NCI-H1417 treated with DMSO at 0.1 percent for 48 hours (cell line): Measurements from ENCODE around the gene COLGALT1.

Experiments
- DNase-seq: peaks from one replicate; lab custom pipeline; 2025; lab: John Stamatoyannopoulos, UW

The COLGALT1 gene

DNA sequence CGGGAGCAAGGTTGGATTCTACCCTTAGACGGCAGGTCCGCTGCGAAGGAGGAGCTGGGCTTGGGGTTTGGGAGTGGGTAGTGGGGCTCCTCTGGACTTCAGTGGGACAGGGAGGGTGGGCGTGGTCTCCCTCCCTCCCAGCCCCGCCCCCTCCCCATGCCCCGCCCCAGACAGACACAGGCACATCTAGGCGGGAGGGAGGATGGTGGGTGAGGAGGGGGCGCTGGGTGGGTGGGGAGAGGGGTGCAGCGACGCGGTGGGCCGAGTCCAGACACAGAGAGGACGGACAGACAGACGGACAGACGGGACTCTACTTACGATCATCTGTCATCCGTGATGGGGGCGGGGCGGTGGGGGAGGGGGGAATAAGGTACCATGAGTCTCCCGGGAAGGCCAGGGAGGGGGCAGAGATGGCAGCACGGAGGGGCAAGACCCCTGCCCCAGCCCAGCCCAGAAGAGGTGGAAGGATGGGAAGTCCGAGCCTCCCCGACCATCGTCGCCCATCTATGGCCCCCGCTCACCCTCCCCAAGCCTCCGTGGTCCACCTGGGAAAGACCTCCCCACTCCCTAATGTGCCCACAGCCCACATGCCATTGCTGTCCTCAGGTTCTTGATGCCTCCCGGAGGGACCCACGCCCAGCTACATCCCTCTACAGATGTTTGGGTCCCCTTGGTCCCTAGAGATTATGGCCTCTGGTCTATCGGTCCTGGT, 67.9 kb downstream of the COLGALT1 start:
- DNase-seq: no peak

DNA sequence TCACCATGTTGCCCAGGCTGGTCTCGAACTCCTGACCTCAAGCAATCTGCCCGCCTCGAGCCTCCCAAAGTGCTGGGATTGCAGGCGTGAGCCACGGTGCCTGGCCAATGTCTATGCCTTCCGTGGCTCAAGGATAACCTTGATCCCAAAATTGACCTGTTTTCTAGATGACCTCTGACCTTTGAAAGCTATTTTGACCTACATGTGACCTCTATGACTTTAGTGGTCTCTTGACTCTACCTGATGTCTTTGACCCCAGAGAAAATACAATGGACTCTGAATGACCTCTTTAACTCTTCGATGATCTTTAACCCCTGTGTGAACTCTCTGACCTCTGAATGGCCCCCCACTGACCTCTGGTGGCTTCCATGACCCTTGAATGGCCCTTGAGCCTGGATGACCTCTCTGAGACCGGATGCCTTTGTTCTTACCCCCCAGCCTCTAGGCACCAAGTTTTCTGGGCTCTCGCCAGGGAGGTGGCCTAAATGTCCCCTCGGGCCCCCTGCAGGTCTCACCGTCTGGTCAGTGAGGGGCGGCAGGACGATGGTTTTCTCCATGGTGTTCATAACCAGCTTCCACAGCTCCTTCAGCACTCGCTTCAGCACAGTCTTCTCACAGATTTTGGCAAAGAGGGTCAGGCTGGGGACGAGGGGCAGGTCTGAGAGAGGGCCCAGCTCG, 69.0 kb downstream of the COLGALT1 start:
- DNase-seq: no peak

DNA sequence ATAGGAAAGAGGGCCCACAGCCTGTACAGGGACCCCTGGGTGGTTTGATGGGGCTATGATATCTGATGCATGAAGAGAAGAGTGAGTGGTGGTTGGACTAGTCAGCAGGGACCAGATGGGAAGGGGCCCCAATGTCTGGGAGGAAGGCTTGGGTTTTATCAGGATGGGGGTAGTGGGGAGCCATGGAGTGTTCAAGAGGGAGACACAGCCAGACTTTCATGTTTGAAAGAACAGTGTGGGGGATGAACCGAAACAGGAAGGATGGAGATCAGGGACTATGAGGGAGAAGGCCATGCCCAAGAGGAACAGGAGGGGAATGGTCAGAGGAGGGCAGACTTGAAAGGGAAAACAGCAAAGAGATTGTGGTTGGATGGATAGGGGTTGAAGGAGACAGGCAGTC, 69.6 kb downstream of the COLGALT1 start:
- no peak for DNase-seq

DNA sequence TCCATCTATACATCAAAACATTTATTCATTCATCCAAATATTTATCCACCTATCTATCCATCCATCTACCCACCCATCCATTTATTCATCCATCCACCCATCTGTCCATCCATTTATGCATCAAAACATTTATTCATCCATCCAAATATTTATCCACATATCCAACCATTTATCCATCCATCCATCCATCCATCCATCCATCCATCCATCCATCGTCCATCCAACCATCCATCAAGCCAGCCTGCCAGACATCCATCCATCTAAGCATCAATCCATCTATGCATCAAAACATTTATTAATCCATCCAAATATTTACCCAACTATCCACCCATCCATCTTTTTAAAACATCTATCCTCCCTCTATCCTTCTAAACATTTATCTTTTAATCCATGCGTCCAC, 70.5 kb downstream of the COLGALT1 start:
- DNase-seq: no peak

DNA sequence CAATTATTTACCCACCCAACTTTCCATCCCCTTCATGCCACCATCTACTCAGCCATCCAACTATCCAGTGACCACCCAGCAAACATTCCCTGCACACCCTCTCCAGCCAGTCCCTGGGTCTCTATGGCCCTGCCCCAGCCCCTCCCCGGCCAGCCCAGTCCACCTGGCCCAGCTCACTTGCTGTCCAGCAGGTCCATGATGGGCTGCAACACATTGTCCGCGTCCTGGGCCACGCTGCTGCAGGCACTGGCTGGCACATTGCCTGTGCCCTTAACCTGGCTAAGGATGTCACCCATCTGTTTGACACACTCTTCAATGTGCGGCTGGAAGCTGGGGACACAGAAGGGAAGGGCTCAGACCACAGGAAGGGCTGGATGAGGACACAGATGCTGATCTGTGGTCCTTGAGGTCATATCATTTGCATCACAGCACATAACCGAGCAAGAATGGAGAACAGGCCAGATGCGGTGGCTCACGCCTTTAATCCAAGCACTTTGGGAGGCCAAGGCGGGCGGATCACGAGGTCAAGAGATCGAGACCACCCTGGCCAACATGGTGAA, 71.1 kb downstream of the COLGALT1 start:
- no peak for DNase-seq

DNA sequence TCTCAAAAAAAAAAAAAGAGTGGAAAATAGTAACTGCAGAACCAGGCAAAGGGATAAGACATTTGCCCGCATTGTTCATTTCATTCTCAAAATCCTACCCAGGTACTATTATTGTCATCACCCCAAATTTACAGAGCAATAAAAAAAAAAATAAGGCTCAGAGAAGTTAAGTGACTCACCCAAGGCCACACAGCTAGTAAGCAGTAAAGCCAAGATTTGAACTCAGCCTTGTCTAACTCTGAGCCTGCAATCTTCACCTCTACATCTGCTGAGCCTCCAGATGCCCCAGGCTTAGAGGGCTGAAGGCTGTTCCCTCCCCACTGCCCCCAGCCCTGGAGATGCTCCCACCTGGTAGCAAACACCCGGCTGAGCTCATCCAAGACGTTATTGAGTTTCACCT, 71.7 kb downstream of the COLGALT1 start:
- DNase-seq: no peak

DNA sequence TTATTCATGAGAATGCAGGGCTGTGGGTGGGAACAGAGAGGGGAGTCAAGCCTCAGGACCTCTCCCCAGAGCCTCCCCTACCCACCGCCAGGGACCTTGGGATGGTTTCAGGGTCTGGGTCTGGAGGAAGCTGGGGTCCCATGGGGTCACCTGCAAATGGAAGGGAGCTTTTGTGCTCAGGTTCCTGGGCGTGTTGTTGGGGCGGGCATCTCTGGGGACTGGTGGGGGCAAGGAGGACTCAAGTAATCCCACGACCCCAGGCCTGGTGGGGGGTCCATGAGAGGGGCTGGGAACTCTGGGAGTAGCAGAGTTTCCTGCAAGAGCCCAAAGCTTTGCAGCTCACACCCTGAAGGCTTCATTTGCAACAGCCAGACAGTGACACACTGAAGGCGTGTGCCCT, 72.5 kb downstream of the COLGALT1 start:
- no peak for DNase-seq

DNA sequence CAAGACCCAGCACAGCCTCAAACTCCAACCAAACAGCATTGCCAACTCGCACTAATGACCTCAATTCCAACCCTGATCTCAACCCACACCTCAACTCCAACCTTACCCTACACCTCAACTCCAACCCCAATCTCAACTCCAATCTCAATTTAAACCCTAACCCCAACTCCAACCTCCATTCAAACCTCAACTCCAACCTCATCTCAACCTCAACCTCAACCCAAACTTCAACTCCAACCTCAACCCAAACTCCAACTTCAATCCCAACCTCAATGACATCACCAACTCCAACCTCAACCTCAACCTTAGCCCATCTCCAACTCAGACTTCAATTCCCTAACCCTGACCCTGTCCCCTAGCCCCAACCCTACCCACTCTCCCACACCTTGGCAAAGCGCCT, 74.3 kb downstream of the COLGALT1 start:
- DNase-seq: no peak

DNA sequence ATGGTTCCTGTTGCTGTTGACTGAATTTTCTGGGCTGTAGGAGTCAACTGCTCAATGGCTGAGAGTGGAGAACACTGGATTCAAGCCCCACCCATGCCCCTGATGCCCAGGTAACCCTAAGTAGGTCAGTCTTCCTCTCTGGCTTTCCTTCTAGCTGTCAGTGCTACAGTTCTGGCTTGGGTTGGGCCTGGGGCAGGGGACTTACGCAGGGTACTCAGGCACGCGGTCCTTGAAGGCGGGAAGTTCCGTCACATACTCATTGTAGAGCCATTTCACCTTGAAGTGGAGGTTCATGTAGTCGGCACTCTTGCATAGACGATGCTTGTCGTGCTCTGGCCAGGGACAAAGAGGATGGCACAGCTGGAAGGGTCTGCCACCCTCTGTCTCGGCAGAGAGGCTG, 77.1 kb downstream of the COLGALT1 start:
- no peak for DNase-seq
